ENCODE data around the gene MTMR3. TPM values are rescaled to one million over a fixed set of nuclear protein-coding genes. Genes with fewer than 3 reads are reported as not detected.

MTMR3 gene
- total RNA-seq, 2 experiments from 2014 or later = 22.7 to 25.3 TPM

DNA sequence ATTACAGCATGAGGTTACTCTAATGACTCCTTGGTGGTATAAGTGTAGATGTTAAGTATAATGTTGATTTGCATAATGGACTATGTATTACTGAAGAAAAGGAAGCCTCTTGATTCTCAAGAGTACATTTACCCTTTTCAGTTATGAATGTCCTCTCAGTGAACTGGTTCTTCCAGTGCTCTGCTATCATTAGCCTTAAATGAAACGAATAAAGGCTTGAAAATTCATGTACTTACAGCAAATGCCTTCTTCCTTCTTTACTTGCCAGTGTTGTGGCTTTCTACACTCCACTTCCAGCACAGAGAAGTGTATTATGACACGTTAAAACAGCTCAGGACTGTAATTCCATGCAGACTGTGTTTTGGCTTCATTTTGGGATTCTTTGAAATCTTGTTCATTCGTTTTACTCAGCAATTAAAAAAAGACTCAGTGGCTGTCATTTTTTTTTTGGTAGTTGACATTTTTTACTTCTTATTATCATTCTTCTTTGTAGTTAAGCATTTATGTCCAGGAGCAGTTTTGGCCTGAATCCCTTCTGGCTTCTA lies 96.9 kb downstream of the MTMR3 start:
- Mint-ChIP-seq H3K27me3 (no peaks in the 10 kb centered on the region), H3K4me3 (no peak overlapping the region), H3K9me3 (no peaks in the 10 kb centered on the region), H3K4me1 (ENCODE audit: low read depth) (no peaks in the 10 kb centered on the region), H3K36me3 (peaks cover 7% of the 10 kb centered on the region), H3K27ac (no peak overlapping the region)
- ChIA-PET CTCF (interaction anchor here (0.6 to 2.8 kb wide), 3 partner anchors 23 to 1004 kb away, joined by 3 to 12 read pairs (median 5); no protein-coding TSS in a partner anchor), POLR2A (no interaction called here)
- DNase-seq = no peak
- intact Hi-C loops (cut with micrococcal nuclease) = no loop called here

GRCh38 chr22:29983296-29983917 lies 100.4 kb downstream of the MTMR3 start:
- ChIA-PET CTCF (interaction anchor here (0.6 kb wide), 1 partner anchor 8 kb away, joined by 3 read pairs; no protein-coding TSS in a partner anchor), POLR2A (no interaction called here)
- intact Hi-C loops (cut with micrococcal nuclease) = no loop called here
- H3K9me3 Mint-ChIP-seq = no peaks in the 10 kb centered on the region
- no peak for DNase-seq
- peaks cover 7% of the 10 kb centered on the region for H3K36me3 Mint-ChIP-seq
- no peak overlapping the region for H3K27ac Mint-ChIP-seq
- no peaks in the 10 kb centered on the region for H3K4me1 Mint-ChIP-seq (ENCODE audit: low read depth)
- H3K27me3 Mint-ChIP-seq = no peaks in the 10 kb centered on the region
- no peak overlapping the region for H3K4me3 Mint-ChIP-seq

GRCh38 chr22:29985912-29986311 lies 102.9 kb downstream of the MTMR3 start:
- H3K4me3 Mint-ChIP-seq = no peak overlapping the region
- H3K9me3 Mint-ChIP-seq = no peaks in the 10 kb centered on the region
- peaks cover 8% of the 10 kb centered on the region for H3K36me3 Mint-ChIP-seq
- intact Hi-C loops (cut with micrococcal nuclease) = no loop called here
- no peak for DNase-seq
- H3K4me1 Mint-ChIP-seq (ENCODE audit: low read depth) = no peaks in the 10 kb centered on the region
- H3K27ac Mint-ChIP-seq = no peak overlapping the region
- CTCF ChIA-PET = interaction anchor here (2.0 kb wide), 1 partner anchor 19 kb away, joined by 6 read pairs; no protein-coding TSS in a partner anchor
- H3K27me3 Mint-ChIP-seq = no peaks in the 10 kb centered on the region
- POLR2A ChIA-PET = no interaction called here

GRCh38 chr22:29987137-29987536 lies 104.2 kb downstream of the MTMR3 start:
- Mint-ChIP-seq H3K27me3 (no peaks in the 10 kb centered on the region), H3K4me1 (ENCODE audit: low read depth) (no peaks in the 10 kb centered on the region), H3K27ac (no peak overlapping the region), H3K36me3 (peaks cover 8% of the 10 kb centered on the region), H3K4me3 (no peak overlapping the region), H3K9me3 (no peaks in the 10 kb centered on the region)
- DNase-seq = no peak
- POLR2A ChIA-PET = no interaction called here
- intact Hi-C loops (cut with micrococcal nuclease) = no loop called here
- CTCF ChIA-PET = interaction anchor here (2.0 kb wide), 1 partner anchor 18 kb away, joined by 6 read pairs; no protein-coding TSS in a partner anchor

GRCh38 chr22:29988719-29989118 lies 105.7 kb downstream of the MTMR3 start:
- Mint-ChIP-seq H3K4me3 (no peak overlapping the region), H3K9me3 (no peaks in the 10 kb centered on the region), H3K4me1 (ENCODE audit: low read depth) (peaks cover 2% of the 10 kb centered on the region), H3K36me3 (peaks cover 8% of the 10 kb centered on the region), H3K27me3 (no peaks in the 10 kb centered on the region), H3K27ac (no peak overlapping the region)
- DNase-seq = no peak
- intact Hi-C loops (cut with micrococcal nuclease) = no loop called here
- CTCF ChIA-PET = no interaction called here
- POLR2A ChIA-PET = no interaction called here

- Mint-ChIP-seq H3K9me3 (no peaks in the 10 kb centered on the region), H3K36me3 (peaks cover 7% of the 10 kb centered on the region), H3K4me1 (ENCODE audit: low read depth) (peaks cover 9% of the 10 kb centered on the region), H3K4me3 (no peak overlapping the region), H3K27me3 (no peaks in the 10 kb centered on the region), H3K27ac (no peak overlapping the region)
- ChIA-PET POLR2A (no interaction called here), CTCF (interaction anchor here (1.4 kb wide), 1 partner anchor 364 kb away, joined by 3 read pairs; no protein-coding TSS in a partner anchor)
- intact Hi-C loops (cut with micrococcal nuclease) = no loop called here
- DNase-seq = no peak
Observed at GRCh38 chr22:29989446-29989845, 106.5 kb downstream of the MTMR3 start.

DNA sequence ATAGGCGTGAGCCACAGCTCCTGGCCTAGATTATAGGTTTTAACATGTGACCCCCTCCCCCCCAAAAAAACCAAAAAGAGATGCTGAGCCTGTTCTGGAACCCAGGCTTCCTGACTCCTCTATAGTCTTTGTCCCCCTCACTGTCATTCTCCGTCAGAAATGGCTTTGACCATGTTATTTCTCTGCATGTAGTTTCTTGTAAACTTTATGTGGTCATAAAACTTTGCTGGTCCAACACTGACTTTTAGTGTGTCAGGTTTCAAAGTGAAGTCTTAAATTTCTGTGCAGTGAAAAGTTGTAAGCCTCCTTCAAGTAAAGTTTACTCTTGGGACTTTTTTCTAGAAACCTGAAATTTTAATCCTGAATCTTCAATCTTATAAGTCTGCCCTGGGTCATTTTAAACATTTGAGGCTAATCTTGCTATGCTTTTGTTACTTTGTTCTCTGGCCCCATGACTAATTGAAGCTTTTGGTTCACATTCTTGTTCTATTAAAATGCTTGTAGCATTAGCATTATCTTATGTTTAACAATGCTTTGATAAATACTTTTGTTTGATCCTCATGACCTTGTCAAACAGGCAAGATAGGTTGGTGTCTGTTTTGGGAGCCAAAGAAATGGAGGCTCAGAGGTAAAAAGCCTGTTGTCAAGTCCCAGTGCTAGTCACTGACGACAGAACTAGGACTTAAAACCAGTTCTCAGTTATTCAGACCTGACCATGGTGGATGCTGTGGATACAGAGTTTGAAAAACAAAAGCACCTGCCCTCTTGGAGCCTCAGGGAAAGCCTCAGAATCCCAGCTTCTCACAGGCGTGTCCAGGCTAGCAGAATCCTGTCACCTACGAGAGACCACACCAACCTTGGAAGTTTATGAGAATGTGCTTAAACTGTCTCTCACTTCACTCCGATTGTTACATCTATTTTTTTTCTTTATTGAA lies 109.6 kb downstream of the MTMR3 start:
- no peak overlapping the region for H3K4me3 Mint-ChIP-seq
- H3K27ac Mint-ChIP-seq = no peak overlapping the region
- peaks cover 5% of the 10 kb centered on the region for H3K36me3 Mint-ChIP-seq
- no peaks in the 10 kb centered on the region for H3K27me3 Mint-ChIP-seq
- no peak for DNase-seq
- peaks cover 16% of the 10 kb centered on the region for H3K4me1 Mint-ChIP-seq (ENCODE audit: low read depth)
- ChIA-PET POLR2A (no interaction called here), CTCF (interaction anchor here (0.6 kb wide), 1 partner anchor 9 kb away, joined by 3 read pairs; no protein-coding TSS in a partner anchor)
- intact Hi-C loops (cut with micrococcal nuclease) = no loop called here
- H3K9me3 Mint-ChIP-seq = no peaks in the 10 kb centered on the region

DNA sequence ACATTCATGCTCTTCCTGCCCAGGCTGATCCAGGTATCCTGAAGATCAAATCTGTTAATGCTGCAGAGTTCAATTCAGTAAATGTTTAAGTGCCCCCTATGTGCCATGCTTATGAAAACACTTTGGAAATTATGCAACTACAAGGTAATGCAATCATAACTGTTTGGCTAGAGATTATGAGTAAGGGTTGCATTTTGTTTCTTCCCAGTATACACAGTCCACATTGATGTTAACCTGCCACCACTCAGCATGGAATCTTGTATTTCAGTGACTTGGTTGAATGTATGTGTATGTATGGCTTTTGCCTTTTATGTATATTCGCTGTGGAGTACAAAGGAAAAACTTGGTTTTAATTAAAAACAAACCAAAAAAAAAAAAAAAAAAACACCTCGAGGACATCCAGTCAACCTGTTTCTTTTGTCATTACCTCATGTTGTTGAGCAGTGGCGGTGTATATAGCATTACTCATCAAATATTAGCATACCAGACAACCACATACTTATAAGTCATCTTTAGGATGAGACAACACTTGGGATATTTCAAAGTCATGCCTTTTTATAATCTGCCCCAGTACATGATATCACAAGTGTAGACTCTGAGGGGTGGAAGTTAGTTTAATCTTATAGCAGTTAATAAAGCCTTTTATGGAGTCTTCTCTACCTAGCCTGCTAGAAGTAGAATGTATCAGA lies 111.2 kb downstream of the MTMR3 start:
- intact Hi-C loops (cut with micrococcal nuclease) = no loop called here
- POLR2A ChIA-PET = no interaction called here
- H3K4me1 Mint-ChIP-seq (ENCODE audit: low read depth) = peaks cover 16% of the 10 kb centered on the region

DNA sequence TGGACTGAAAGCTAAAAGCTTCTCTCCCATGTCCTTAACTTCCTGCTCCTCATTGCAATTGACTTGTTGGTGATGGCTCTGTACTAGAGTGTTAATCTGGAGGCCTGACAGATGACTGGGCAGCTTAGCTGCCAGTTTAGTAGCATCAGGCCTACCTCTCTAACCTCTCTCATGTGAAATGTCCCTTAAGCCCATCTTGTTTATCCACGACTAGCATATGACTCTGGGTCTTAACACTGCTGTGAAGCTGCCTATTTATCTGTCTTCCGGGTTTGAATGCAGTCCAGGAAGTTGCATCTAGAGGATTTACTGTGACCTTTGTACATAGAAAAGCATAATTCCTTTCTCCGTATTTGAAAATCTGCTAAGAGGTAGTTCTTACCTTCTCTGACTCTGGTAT lies 112.0 kb downstream of the MTMR3 start:
- CTCF ChIA-PET = interaction anchor here (0.8 to 4.2 kb wide), 3 partner anchors 10 to 369 kb away, joined by 3 to 39 read pairs (median 4); no protein-coding TSS in a partner anchor

More for the DNA sequence above, 111.2 kb downstream of the MTMR3 start:
- Mint-ChIP-seq H3K27ac (peak overlapping the region; percentile 21), H3K4me3 (no peak overlapping the region), H3K27me3 (no peaks in the 10 kb centered on the region), H3K9me3 (no peaks in the 10 kb centered on the region), H3K36me3 (peaks cover 8% of the 10 kb centered on the region)
- DNase-seq = no peak
- CTCF ChIA-PET = interaction anchor here (4.2 kb wide), 1 partner anchor 11 kb away, joined by 39 read pairs; no protein-coding TSS in a partner anchor

DNA sequence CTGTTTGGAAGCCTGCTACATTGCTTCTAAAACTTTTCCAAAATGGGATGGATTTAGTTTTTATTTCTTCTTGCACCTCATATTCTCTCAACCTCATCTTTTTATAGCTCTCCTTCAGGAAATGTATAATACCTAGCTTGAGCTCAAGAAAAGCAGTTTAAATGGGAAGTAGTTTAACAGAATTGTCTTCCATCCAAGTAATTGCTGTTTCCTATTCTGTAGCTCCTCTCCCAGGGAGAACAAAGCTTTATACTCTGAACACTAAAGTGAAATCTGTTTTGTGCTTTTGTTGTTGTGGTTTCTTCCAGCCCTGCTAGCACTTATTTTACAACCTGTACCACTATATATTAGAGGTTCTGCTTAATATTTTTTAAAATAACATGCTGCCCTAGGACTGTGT lies 114.1 kb downstream of the MTMR3 start:
- Mint-ChIP-seq H3K4me1 (ENCODE audit: low read depth) (peaks cover 21% of the 10 kb centered on the region), H3K27me3 (no peaks in the 10 kb centered on the region), H3K9me3 (no peaks in the 10 kb centered on the region), H3K27ac (no peak overlapping the region), H3K36me3 (peaks cover 9% of the 10 kb centered on the region), H3K4me3 (no peak overlapping the region)
- CTCF ChIA-PET = interaction anchor here (0.6 to 4.2 kb wide), 3 partner anchors 8 to 373 kb away, joined by 3 to 39 read pairs (median 5); no protein-coding TSS in a partner anchor
- intact Hi-C loops (cut with micrococcal nuclease) = no loop called here
- POLR2A ChIA-PET = no interaction called here
- no peak for DNase-seq

More for the DNA sequence above, 112.0 kb downstream of the MTMR3 start:
- Mint-ChIP-seq H3K9me3 (no peaks in the 10 kb centered on the region), H3K4me1 (ENCODE audit: low read depth) (peaks cover 16% of the 10 kb centered on the region), H3K27ac (peak overlapping the region; percentile 30), H3K36me3 (peaks cover 5% of the 10 kb centered on the region), H3K27me3 (no peaks in the 10 kb centered on the region), H3K4me3 (no peak overlapping the region)
- no peak for DNase-seq
- POLR2A ChIA-PET = no interaction called here
- intact Hi-C loops (cut with micrococcal nuclease) = no loop called here

DNA sequence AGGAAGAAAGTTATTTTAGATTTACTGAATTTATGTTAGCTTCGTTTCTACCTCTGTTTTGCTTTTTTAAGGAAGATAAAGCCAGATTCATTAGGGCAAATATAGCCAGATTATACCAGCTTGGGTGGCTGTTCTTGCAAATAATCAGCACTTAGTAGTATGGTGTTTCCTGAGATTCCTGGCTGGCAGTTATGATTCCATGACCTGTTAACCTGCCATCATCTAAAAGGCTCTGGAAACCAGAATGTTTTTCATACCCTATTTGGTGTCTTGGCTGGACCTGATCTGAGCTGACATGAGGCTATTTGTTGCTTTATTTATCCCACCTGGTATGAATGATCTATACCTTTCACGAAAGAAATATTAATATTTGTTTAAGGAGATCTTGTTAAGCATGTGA lies 114.5 kb downstream of the MTMR3 start:
- H3K36me3 Mint-ChIP-seq = peaks cover 9% of the 10 kb centered on the region
- ChIA-PET POLR2A (no interaction called here), CTCF (interaction anchor here (0.6 to 4.2 kb wide), 3 partner anchors 8 to 374 kb away, joined by 3 to 39 read pairs (median 5); no protein-coding TSS in a partner anchor)
- no peak for DNase-seq
- H3K9me3 Mint-ChIP-seq = no peaks in the 10 kb centered on the region
- H3K27me3 Mint-ChIP-seq = no peaks in the 10 kb centered on the region
- intact Hi-C loops (cut with micrococcal nuclease) = no loop called here
- H3K4me3 Mint-ChIP-seq = no peak overlapping the region
- no peak overlapping the region for H3K27ac Mint-ChIP-seq
- H3K4me1 Mint-ChIP-seq (ENCODE audit: low read depth) = peaks cover 21% of the 10 kb centered on the region

Data from activated CD4-positive, alpha-beta memory T cell treated with anti-CD3 and anti-CD28 coated beads for 36 hours (primary cell).